BJ (cell line): ENCODE data around the gene CWF19L2. TPM values are rescaled to one million over a fixed set of nuclear protein-coding genes. Genes with fewer than 3 reads are reported as not detected.

Experiments
- CTCF ChIA-PET: fragments of 350-600 bp; formaldehyde crosslinking; extraction: SDS; loops from one replicate; lab custom pipeline; 2021; ENCODE audit warnings: antibody characterized with exemption, inconsistent platforms; lab: Yijun Ruan, JAX
- POLR2A ChIA-PET: fragments of 300-600 bp; sonication (Branson Sonifier 250); formaldehyde crosslinking; extraction: SDS; loops from one replicate; lab custom pipeline; 2021; ENCODE audit warnings: antibody characterized with exemption; lab: Charles Lee
- DNase-seq: peaks from one replicate; pipeline ENCODE4 v3.0.0-alpha.2; 2011; ENCODE audit warnings: low read depth
- H3K27me3 ChIP-seq: 2 replicates; pipeline ENCODE4 v1.6.0; 2011; ENCODE audit warnings: low read length; ENCODE audit not compliant: control insufficient read depth, insufficient read depth
- H3K36me3 ChIP-seq: 2 replicates; pipeline ENCODE4 v1.5.1; 2011; ENCODE audit warnings: low read length; ENCODE audit not compliant: control insufficient read depth, insufficient read depth
- H3K4me3 ChIP-seq: 2 replicates; pipeline ENCODE4 v1.5.1; 2011; ENCODE audit warnings: low read depth, mild to moderate bottlenecking, control low read depth, low read length
- CTCF ChIP-seq: IDR thresholded peaks from 2 replicates; pipeline ENCODE4 v1.5.1; 2011; ENCODE audit warnings: low read depth, mild to moderate bottlenecking, control low read depth, inconsistent platforms, low read length, moderate library complexity; ENCODE audit not compliant: insufficient read depth
- polyA plus RNA-seq: library from polyadenylated mRNA; depleted of rRNA; stranded (reverse); fragments of >200 nt; gene quantifications from 2 replicates; pipeline ENCODE4 v1.2.3, GENCODE V29; 2011

The CWF19L2 gene
- polyA plus RNA-seq, 1 experiment = 1.2 TPM

DNA sequence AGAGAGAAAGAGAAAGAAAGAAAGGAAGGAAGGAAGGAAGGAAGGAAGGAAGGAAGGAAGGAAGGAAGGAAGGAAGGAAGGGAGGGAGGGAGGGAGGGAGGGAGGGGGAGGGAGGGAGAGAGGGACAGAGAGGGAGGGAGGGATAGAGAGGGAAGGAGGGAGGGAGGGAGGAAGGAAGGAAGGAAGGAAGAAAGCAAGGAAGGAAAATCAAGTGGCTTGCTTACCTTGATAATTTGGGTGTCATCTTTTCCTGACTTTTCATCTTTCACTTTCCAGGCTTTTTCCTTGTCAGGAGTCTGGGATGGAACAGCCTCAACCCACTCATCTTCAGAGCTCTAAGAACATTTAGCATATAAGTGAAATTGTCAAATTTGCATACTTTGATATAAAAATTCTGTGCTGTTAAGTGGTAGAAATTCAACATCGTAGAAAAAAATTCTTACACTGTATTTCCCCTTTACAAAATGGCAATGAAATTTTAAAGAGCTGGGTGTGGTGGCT lies 14.9 kb downstream of the CWF19L2 start:
- no peak for TF ChIP-seq CTCF
- no peaks in the 10 kb centered on the region for H3K27me3 ChIP-seq
- ChIA-PET CTCF (interaction anchor here (2.5 kb wide), 1 partner anchor 8 kb away, joined by 8 read pairs; no protein-coding TSS in a partner anchor), POLR2A (no interaction called here)
- H3K4me3 ChIP-seq = no peak overlapping the region
- H3K36me3 ChIP-seq = peaks cover 2% of the 10 kb centered on the region
- no peak for DNase-seq

GRCh38 chr11:107439586-107440167 lies 17.9 kb downstream of the CWF19L2 start:
- peaks cover 2% of the 10 kb centered on the region for H3K36me3 ChIP-seq
- no peaks in the 10 kb centered on the region for H3K27me3 ChIP-seq
- POLR2A ChIA-PET = no interaction called here
- no peak for DNase-seq
- no peak overlapping the region for H3K4me3 ChIP-seq
- no peak for TF ChIP-seq CTCF
- CTCF ChIA-PET = no interaction called here

GRCh38 chr11:107438148-107438547 lies 19.5 kb downstream of the CWF19L2 start:
- H3K27me3 ChIP-seq = no peaks in the 10 kb centered on the region
- ChIA-PET CTCF (no interaction called here), POLR2A (no interaction called here)
- DNase-seq = no peak
- no peak overlapping the region for H3K4me3 ChIP-seq
- TF ChIP-seq CTCF = no peak
- peaks cover 2% of the 10 kb centered on the region for H3K36me3 ChIP-seq

GRCh38 chr11:107430525-107430924 lies 27.1 kb downstream of the CWF19L2 start:
- CTCF ChIA-PET = interaction anchor here (0.7 kb wide), 1 partner anchor 1292 kb away, joined by 3 read pairs; no protein-coding TSS in a partner anchor
- POLR2A ChIA-PET = no interaction called here
- no peak for TF ChIP-seq CTCF
- no peaks in the 10 kb centered on the region for H3K27me3 ChIP-seq
- no peak for DNase-seq
- H3K36me3 ChIP-seq = no peaks in the 10 kb centered on the region
- H3K4me3 ChIP-seq = no peak overlapping the region

DNA sequence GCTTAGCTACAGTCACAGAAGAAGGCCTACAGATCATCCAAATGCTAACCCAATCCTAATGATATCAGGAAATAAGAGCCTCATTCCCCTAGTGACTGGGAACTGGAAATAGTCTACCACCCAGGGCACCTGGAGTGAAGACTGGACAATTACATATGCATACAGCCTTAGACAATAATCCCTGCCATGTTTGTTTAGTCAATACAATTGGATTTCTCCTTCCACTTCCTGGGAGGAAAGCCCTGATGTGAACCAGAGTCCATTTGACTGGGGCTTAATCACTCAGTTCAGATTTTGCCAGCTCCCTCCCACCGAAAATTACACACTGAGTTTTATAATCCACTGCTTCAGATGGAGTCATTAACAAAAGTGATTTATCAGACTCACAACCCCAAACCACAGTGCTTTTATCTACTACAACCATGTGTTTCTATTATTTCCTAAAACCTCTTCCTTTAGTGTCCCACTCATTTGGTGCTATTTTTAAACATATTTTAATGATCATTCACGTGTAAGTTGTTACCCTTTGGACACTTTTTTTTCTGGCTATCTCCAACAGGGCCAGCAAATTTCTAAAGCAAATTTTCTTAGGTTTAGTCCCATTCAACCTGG lies 29.9 kb downstream of the CWF19L2 start:
- ChIA-PET POLR2A (no interaction called here), CTCF (no interaction called here)

More for the DNA sequence above, 29.9 kb downstream of the CWF19L2 start:
- H3K27me3 ChIP-seq = no peaks in the 10 kb centered on the region
- DNase-seq = no peak
- no peak for TF ChIP-seq CTCF
- no peak overlapping the region for H3K4me3 ChIP-seq
- H3K36me3 ChIP-seq = no peaks in the 10 kb centered on the region
